Stomach (tissue), 4 donors: ENCODE results near the gene SIT1.

ENCODE experiments used
- CTCF ChIP-seq, 7 experiments: fragments of 450-650 bp in 4 of 7; fragments of 200-600 bp in 3 of 7; sonication (generic) in 3 of 7; IDR thresholded peaks; one replicate each; pipeline ENCODE4 v1.5.1; 2016 to 2019; ENCODE audit warnings: antibody characterized with exemption in 7 of 7, control low read depth in 2 of 7, mild to moderate bottlenecking in 1 of 7
- POLR2A ChIP-seq, 4 donors: fragments of 450-650 bp; IDR thresholded peaks; one replicate each; pipeline ENCODE4 v1.6.1; 2016; ENCODE audit warnings: antibody characterized with exemption in 4 of 4, control low read depth in 2 of 4, mild to moderate bottlenecking in 1 of 4, moderate library complexity in 1 of 4

GRCh38 chr9:35608221-35608620 lies 42.5 kb downstream of the SIT1 start:
- TF ChIP-seq CTCF (IDR thresholded peaks at IDR 0.05) (no peak), POLR2A (IDR thresholded peaks at IDR 0.05) (no peak)
